Stimulated activated CD8-positive, alpha-beta memory T cell treated with anti-CD3 and anti-CD28 coated beads, Interleukin-4, amount 100 ng/mL, for 4 hours (primary cell): ENCODE data around the gene THNSL1.

Source experiments
- DNase-seq, 2 donors: peaks; one replicate each; pipeline ENCODE4 v3.0.0-alpha.2; 2020; ENCODE audit warnings: low read depth in 2 of 2, low spot score in 1 of 2

The THNSL1 gene

GRCh38 chr10:25050402-25050801, 34.0 kb downstream of the THNSL1 start:
- DNase-seq: no peak

GRCh38 chr10:25052012-25052411, 35.6 kb downstream of the THNSL1 start:
- DNase-seq: no peak

DNA sequence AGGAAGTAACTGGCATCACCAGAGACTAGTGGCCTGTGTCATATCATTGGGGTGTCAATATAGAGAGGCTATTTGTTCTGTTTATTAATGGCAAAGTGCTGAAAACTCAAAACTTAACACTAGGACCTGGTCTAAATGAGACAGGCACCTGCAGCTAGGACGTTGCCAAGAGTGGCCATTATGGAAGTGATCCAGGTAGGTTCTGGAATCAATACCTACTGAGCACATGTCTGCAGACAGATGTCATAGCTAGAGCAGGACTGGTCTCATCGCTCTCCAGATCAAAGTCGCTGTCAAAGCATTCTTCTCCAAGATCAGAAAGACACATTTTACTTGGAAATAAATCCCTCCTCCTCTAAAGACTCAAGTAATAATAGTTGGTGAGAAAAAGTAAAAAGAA, 40.3 kb downstream of the THNSL1 start:
- no peak for DNase-seq

DNA sequence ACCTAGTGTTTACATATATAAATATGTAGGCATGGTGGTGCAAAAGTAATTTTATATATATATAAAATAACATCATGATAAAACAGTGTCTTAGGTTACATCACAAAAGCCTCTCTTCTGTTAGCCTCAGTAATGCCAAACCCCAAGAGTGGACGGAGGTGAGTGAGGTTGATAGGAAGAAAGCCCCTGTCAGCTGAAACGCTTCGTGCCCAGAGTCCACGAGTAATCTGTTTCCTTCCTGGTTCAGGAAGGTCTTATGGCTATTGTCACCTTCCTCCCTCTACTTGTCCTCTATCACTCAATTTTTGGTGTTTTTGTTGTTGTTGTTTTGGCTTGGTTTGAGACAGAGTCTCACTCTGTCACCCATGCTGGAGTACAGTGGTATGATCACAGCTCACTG, 41.5 kb downstream of the THNSL1 start:
- DNase-seq: no peak

- DNase-seq: no peak
Measured at GRCh38 chr10:25059990-25060389, 43.6 kb downstream of the THNSL1 start.

DNA sequence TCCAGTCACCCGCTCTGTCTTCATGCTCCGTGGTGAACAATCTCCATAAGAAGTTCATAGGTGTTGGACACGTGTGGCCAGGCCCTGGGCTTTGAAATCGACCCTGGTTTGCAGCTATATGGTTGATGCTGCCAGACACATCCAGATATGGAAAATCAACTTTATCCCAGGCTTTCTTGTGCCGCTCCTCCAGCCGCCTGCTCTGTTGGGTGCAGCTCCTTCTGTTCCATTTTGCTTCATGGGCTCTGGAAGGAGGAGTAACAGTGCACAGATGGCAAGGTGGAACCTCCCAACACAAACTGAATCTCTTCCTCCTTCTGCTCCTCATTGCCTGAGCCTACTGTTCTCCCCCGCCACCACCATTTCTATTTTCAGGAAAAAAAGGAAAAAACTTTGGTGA, 44.7 kb downstream of the THNSL1 start:
- DNase-seq: no peak

- no peak for DNase-seq
Measured at GRCh38 chr10:25061711-25062449, 45.5 kb downstream of the THNSL1 start.

GRCh38 chr10:25063157-25063556, 46.7 kb downstream of the THNSL1 start:
- DNase-seq: no peak

DNA sequence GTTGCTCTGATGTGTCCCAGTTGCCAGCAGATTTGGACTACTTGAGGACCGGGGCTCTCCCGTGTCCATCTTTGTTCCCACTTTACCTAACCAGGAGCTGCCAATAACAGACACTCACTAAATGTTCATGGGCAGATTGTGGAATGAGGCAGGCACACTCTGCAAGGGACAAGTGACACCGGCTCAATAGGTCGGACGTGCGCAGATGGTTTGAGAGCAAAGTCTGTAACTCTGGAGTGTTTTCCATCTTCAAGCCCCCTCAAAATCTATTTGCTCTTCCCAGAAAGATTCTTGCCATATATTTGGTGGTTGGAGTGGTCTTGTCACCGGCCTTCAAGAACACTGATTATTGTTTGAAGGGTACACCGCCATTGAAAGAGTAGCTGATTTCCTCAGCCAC, 47.2 kb downstream of the THNSL1 start:
- no peak for DNase-seq

GRCh38 chr10:25064401-25064800, 48.0 kb downstream of the THNSL1 start:
- DNase-seq: no peak

- no peak for DNase-seq
Measured at GRCh38 chr10:25065761-25066476, 49.5 kb downstream of the THNSL1 start.

DNA sequence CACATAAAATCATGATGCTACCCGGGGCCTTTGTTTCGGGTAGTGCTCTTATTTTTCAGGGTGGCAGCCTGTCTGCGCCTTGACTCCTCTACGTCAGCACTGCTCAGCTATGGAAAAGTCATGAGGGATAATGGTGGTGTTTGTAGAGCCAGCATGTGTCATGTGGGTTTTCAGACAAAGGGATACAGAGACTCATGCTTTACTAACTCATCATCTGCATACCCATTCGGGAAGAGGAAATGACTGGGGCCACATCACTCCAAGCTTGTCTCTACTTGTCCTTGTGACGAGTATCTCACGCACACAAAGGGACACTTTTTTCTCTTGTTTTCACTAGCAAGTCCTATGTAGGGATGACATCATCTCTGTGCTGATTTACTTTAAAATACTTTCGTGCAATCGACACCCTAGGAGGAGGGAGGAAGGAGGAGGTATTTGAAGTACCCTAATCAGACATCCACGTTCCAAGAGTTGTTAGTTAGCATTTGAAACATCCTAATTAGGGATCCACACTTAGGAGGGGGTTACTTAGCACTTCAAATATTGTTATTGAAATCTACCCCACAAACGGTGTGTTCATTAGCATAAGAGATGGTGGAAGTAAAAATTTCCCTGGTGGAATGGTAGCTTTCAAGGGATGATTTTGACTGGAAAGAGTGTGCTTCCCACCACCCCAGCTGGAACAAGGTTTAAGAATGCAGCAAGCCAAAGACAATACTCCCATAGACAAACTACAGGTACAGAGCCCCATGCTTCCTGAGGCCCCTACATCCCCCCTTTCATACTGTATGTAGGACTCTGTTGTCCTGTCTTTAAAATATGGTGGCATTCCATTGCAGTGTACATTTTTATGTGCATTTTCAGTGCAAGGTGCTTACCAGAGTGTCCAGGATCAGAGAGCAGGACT, 52.0 kb downstream of the THNSL1 start:
- DNase-seq: no peak

- no peak for DNase-seq
Measured at GRCh38 chr10:25071227-25071626, 54.8 kb downstream of the THNSL1 start.

- DNase-seq: no peak
Measured at GRCh38 chr10:25072786-25073185, 56.4 kb downstream of the THNSL1 start.

- DNase-seq: no peak
Measured at GRCh38 chr10:25075825-25076224, 59.4 kb downstream of the THNSL1 start.
